Endodermal cell (in vitro differentiated cells): ENCODE measurements around the gene GALNT18. TPM values are rescaled to one million over a fixed set of nuclear protein-coding genes. Genes with fewer than 3 reads are reported as not detected.

Source experiments
- DNase-seq: peaks from one replicate; pipeline ENCODE4 v3.0.0-alpha.2; 2017
- H3K27ac ChIP-seq: 2 replicates; pipeline ENCODE4 v1.5.1; 2013; ENCODE audit warnings: mild to moderate bottlenecking, low read depth, low read length, moderate library complexity
- H3K27me3 ChIP-seq: 2 replicates; pipeline ENCODE4 v1.6.1; 2013; ENCODE audit warnings: mild to moderate bottlenecking, low read length, moderate library complexity; ENCODE audit not compliant: insufficient read depth, control insufficient read depth, poor library complexity, severe bottlenecking
- H3K36me3 ChIP-seq: 2 replicates; pipeline ENCODE4 v1.7.0; 2013; ENCODE audit warnings: mild to moderate bottlenecking, low read length, moderate library complexity; ENCODE audit not compliant: control insufficient read depth, insufficient read depth
- H3K4me1 ChIP-seq: one replicate; pipeline ENCODE4 v1.7.0; 2013; ENCODE audit warnings: low read length; ENCODE audit not compliant: control insufficient read depth, insufficient read depth
- H3K4me3 ChIP-seq: 2 replicates; pipeline ENCODE4 v1.5.1; 2013; ENCODE audit warnings: mild to moderate bottlenecking, low read length, moderate library complexity
- H3K9ac ChIP-seq: 2 replicates; pipeline ENCODE4 v1.6.1; 2013; ENCODE audit warnings: mild to moderate bottlenecking, low read length, moderate library complexity; ENCODE audit not compliant: poor library complexity, severe bottlenecking; ENCODE audit errors: extremely low read depth
- H3K9me3 ChIP-seq: 2 replicates; pipeline ENCODE4 v1.6.1; 2013; ENCODE audit warnings: mild to moderate bottlenecking, low read length, moderate library complexity; ENCODE audit not compliant: control insufficient read depth
- H3K27ac Mint-ChIP-seq: 2 replicates; pipeline ENCODE4 v1.8.0; 2020; ENCODE audit warnings: mixed read lengths
- H3K27me3 Mint-ChIP-seq: 2 replicates; pipeline ENCODE4 v1.8.0; 2021; ENCODE audit warnings: mild to moderate bottlenecking, mixed read lengths; ENCODE audit not compliant: insufficient read depth
- H3K36me3 Mint-ChIP-seq: 2 replicates; pipeline ENCODE4 v1.8.0; 2020; ENCODE audit warnings: low read depth, mixed read lengths
- H3K4me1 Mint-ChIP-seq: 2 replicates; pipeline ENCODE4 v1.8.0; 2020; ENCODE audit warnings: mixed read lengths
- H3K4me3 Mint-ChIP-seq: 2 replicates; pipeline ENCODE4 v1.8.0; 2020; ENCODE audit warnings: mild to moderate bottlenecking, moderate library complexity, mixed read lengths
- H3K9me3 Mint-ChIP-seq: 2 replicates; pipeline ENCODE4 v1.8.0; 2020; ENCODE audit warnings: mild to moderate bottlenecking, mixed read lengths
- WGBS, 2 experiments: methylation state at CpG; one replicate each; pipeline versions ENCODE4 v1.1.5 to v1.1.7; 2013; ENCODE audit warnings: missing lambda C conversion rate in 2 of 2, mixed read lengths in 1 of 2; ENCODE audit not compliant: insufficient coverage in 1 of 2, insufficient read length in 1 of 2; 5-methylcytosine and 5-hydroxymethylcytosine counted together
- total RNA-seq, 2 donors: library from RNA; stranded (reverse); fragmentation: NEBNext Ultra II Directional in 1 of 2; extraction: Animal tissue kit (Norgen Biotek cat#: 25700) in 1 of 2; gene quantifications; 2 replicates in 1 of 2; 3 replicates in 1 of 2; pipeline ENCODE4 v1.2.1, GENCODE V29; 2021
- TF ChIP-seq, protein P1 (sequence below): fragments of 200-600 bp; sonication (generic); conservative IDR thresholded peaks from 2 replicates; pipeline ENCODE4 v1.5.0; 2021; ENCODE audit warnings: antibody characterized with exemption, mild to moderate bottlenecking

GALNT18 gene
- total RNA-seq, 2 donors from 2014 or later = 5.1 to 9.9 TPM

DNA sequence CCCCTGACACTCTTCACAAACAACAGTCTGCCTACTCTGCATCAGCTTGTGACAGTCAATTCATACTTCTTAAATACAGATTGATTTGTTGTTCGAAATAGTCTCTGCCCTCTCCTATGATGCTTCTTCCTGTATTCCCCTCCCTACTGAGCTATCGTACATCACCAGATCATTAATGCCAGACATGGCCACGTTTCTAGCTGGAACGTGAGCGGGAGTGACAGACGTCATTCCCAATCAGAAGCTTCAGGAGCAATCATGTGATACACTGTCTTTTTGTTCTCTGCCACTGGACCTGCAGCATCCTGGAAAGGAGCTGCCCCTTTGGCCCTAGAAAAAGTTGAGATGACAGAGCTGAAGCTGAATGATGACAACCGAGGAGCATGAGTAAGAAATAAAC lies 317.3 kb downstream of the GALNT18 start:
- TF ChIP-seq, protein P1, sequence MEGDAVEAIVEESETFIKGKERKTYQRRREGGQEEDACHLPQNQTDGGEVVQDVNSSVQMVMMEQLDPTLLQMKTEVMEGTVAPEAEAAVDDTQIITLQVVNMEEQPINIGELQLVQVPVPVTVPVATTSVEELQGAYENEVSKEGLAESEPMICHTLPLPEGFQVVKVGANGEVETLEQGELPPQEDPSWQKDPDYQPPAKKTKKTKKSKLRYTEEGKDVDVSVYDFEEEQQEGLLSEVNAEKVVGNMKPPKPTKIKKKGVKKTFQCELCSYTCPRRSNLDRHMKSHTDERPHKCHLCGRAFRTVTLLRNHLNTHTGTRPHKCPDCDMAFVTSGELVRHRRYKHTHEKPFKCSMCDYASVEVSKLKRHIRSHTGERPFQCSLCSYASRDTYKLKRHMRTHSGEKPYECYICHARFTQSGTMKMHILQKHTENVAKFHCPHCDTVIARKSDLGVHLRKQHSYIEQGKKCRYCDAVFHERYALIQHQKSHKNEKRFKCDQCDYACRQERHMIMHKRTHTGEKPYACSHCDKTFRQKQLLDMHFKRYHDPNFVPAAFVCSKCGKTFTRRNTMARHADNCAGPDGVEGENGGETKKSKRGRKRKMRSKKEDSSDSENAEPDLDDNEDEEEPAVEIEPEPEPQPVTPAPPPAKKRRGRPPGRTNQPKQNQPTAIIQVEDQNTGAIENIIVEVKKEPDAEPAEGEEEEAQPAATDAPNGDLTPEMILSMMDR = no peak
- WGBS, 2 experiments = 85 to 87% methylated on average over 6 to 7 of the region's 7 CpGs
- no peaks in the 10 kb centered on the region for H3K9me3 ChIP-seq

DNA sequence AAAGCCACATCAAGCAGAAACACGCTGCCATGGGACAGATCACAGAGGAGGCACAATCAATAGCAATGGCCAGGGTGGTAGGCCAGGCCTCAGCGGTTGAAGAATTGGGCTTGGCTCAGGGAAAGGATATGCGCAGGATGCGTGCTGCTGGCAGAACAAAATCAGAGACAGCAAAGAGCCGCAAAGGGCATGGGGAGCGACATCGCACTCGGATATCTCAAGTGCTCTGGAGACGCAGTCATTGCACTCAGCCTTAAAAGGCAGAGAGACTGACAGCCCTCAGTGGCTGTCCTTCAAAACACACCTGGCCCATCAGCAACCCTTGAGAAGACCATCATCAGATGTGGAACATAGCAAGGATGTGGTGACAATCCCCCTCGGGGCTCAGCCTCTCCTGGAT lies 319.2 kb downstream of the GALNT18 start:
- Histone ChIP-seq H3K9me3 (no peaks in the 10 kb centered on the region), H3K36me3 (no peaks in the 10 kb centered on the region), H3K9ac (no peak overlapping the region), H3K27ac (no peak overlapping the region), H3K27me3 (no peaks in the 10 kb centered on the region), H3K4me3 (no peak overlapping the region), H3K4me1 (no peaks in the 10 kb centered on the region)
- Mint-ChIP-seq H3K4me3 (no peak overlapping the region), H3K36me3 (no peaks in the 10 kb centered on the region), H3K27me3 (no peaks in the 10 kb centered on the region), H3K4me1 (no peaks in the 10 kb centered on the region), H3K9me3 (no peaks in the 10 kb centered on the region), H3K27ac (no peak overlapping the region)
- DNase-seq = no peak
- TF ChIP-seq, protein P1 = no peak
- WGBS, 2 experiments = 94 to 100% methylated on average over 9 to 10 of the region's 10 CpGs

More for the DNA sequence above, 317.3 kb downstream of the GALNT18 start:
- no peak overlapping the region for H3K27ac ChIP-seq
- no peaks in the 10 kb centered on the region for H3K9me3 Mint-ChIP-seq
- no peaks in the 10 kb centered on the region for H3K4me1 ChIP-seq
- H3K36me3 ChIP-seq = no peaks in the 10 kb centered on the region
- H3K4me3 ChIP-seq = no peak overlapping the region
- no peak overlapping the region for H3K4me3 Mint-ChIP-seq
- H3K27ac Mint-ChIP-seq = no peak overlapping the region
- H3K27me3 ChIP-seq = no peaks in the 10 kb centered on the region
- peaks cover 4% of the 10 kb centered on the region for H3K4me1 Mint-ChIP-seq
- H3K27me3 Mint-ChIP-seq = no peaks in the 10 kb centered on the region
- H3K9ac ChIP-seq = no peak overlapping the region
- H3K36me3 Mint-ChIP-seq = no peaks in the 10 kb centered on the region
- no peak for DNase-seq

DNA sequence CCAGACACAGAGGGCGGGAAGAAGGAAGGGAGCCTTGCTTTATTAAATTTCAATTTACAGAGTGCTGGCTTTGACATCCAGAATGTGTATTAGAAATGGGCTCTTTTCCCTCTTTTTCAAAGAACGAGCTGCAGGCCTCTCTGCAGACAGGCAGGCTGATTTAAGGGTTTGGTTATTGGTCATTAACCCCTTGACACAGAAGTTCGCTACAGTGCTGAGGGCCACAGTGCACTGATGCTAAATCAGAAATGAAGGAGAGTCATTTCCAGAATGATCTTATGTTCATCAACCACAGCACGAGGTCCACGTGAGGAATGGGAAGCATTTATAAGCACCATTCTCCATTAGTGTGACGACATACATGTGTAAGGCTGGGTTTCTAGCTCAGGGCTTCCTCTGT lies 320.6 kb downstream of the GALNT18 start:
- H3K27me3 ChIP-seq = no peaks in the 10 kb centered on the region
- H3K4me1 ChIP-seq = no peaks in the 10 kb centered on the region
- H3K9ac ChIP-seq = no peak overlapping the region
- no peak overlapping the region for H3K4me3 ChIP-seq
- TF ChIP-seq, protein P1 = no peak
- H3K36me3 Mint-ChIP-seq = no peaks in the 10 kb centered on the region
- no peaks in the 10 kb centered on the region for H3K9me3 ChIP-seq
- no peaks in the 10 kb centered on the region for H3K27me3 Mint-ChIP-seq
- WGBS, 2 experiments = 97 to 98% methylated on average over 6 of the region's 6 CpGs
- peaks cover 4% of the 10 kb centered on the region for H3K4me1 Mint-ChIP-seq
- H3K36me3 ChIP-seq = no peaks in the 10 kb centered on the region
- H3K27ac Mint-ChIP-seq = no peak overlapping the region
- DNase-seq = no peak
- no peaks in the 10 kb centered on the region for H3K9me3 Mint-ChIP-seq
- H3K27ac ChIP-seq = no peak overlapping the region
- no peak overlapping the region for H3K4me3 Mint-ChIP-seq
